Sigmoid colon (tissue), 7 donors: ENCODE data around the gene CILP2. TPM values are rescaled to one million over a fixed set of nuclear protein-coding genes. Genes with fewer than 3 reads are reported as not detected.
A peak's percentile ranks its signal among the peaks of the same experiment; 100 is the strongest.

Source experiments
- DNase-seq: peaks from one replicate; pipeline ENCODE4 v3.0.0-alpha.2; 2019
- H3K27ac ChIP-seq, 4 donors: fragments of 200-600 bp; sonication (generic); one replicate each; pipeline ENCODE4 v1.5.1; 2016 to 2019; ENCODE audit warnings: mild to moderate bottlenecking in 1 of 4
- H3K27me3 ChIP-seq, 3 donors: fragments of 200-600 bp; sonication (generic); one replicate each; pipeline ENCODE4 v1.5.1; 2019; ENCODE audit warnings: mild to moderate bottlenecking in 1 of 3
- H3K36me3 ChIP-seq, 4 donors: fragments of 200-600 bp; sonication (generic); one replicate each; pipeline ENCODE4 v1.5.1; 2016 to 2019
- H3K4me1 ChIP-seq, 4 donors: fragments of 200-600 bp; sonication (generic); one replicate each; pipeline ENCODE4 v1.5.1; 2017 to 2019
- H3K4me3 ChIP-seq, 4 donors: fragments of 200-600 bp; sonication (generic); one replicate each; pipeline ENCODE4 v1.5.1; 2017 to 2019; ENCODE audit warnings: mild to moderate bottlenecking in 2 of 4, moderate library complexity in 1 of 4
- H3K9me3 ChIP-seq, 4 donors: fragments of 200-600 bp in 3 of 4; sonication (generic) in 3 of 4; one replicate each; pipeline versions ENCODE4 v1.5.1 to v1.6.1; 2013 to 2019
- EP300 ChIP-seq, 4 donors: sonication (generic); formaldehyde crosslinking; IDR thresholded peaks; one replicate each; pipeline ENCODE4 v1.6.1; 2017; ENCODE audit warnings: antibody characterized with exemption in 4 of 4
- POLR2A ChIP-seq, 2 donors: fragments of 450-650 bp; IDR thresholded peaks; one replicate each; pipeline ENCODE4 v1.6.1; 2016; ENCODE audit warnings: antibody characterized with exemption in 2 of 2, mild to moderate bottlenecking in 2 of 2, moderate library complexity in 2 of 2
- POLR2AphosphoS5 ChIP-seq, 4 donors: sonication (generic); formaldehyde crosslinking; IDR thresholded peaks; one replicate each; pipeline ENCODE4 v1.6.1; 2017; ENCODE audit warnings: antibody characterized with exemption in 4 of 4
- WGBS, 2 donors: extraction: QIAGEN DNeasy Blood & Tissue Kit; methylation state at CpG; one replicate each; pipeline ENCODE4 v1.1.7; 2013; 5-methylcytosine and 5-hydroxymethylcytosine counted together
- intact Hi-C: fragments of 100-400 bp; cut with DNase I; formaldehyde crosslinking; loops from one replicate; pipeline ENCODE4 v1.15.1; 2023
- polyA plus RNA-seq, 3 donors: library from polyadenylated mRNA; stranded (reverse); fragments of 200-250 nt; gene quantifications; one replicate each; pipeline ENCODE4 v1.2.3, GENCODE V29; 2013
- total RNA-seq, 4 donors: library from RNA; depleted of rRNA; stranded (reverse); fragments of >200 nt; gene quantifications; one replicate each; pipeline ENCODE4 v1.1.0, GENCODE V29; 2016
- TF ChIP-seq, protein P1 (sequence below), 4 experiments: fragments of 450-650 bp in 3 of 4; fragments of 200-600 bp in 1 of 4; IDR thresholded peaks; one replicate each; pipeline ENCODE4 v1.5.1; 2016 to 2019; ENCODE audit warnings: antibody characterized with exemption in 4 of 4, mild to moderate bottlenecking in 3 of 4, moderate library complexity in 2 of 4
- donor health status: healthy with polysubstance abuse.
- donor health status: Bipolar disorder and iron deficiency.
- donor health status: healthy.

The CILP2 gene
- total and polyA plus RNA-seq, 7 donors: 0.16 to 0.29 TPM; not detected in 5

DNA sequence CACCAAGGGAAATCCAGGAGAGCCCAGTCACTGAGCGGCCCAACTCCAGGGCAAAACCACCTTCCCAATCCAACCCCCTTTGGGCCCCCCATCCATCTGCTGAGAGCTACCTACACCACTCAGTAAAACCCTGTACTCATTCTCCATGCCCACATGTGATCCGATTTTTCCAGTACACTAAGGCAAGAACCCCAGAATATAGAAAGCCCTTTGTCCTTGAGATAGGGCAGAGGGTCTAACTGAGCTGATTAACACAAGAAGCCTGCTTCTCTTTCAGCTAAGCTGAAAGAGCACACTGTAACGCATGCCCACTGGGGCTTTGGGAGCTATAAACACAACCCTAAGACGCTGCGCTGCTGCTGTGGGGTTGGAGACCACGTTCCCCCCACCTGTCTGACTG, 44.4 kb downstream of the CILP2 start:
- Histone ChIP-seq H3K27ac (no peak overlapping the region), H3K4me1 (no peaks in the 10 kb centered on the region), H3K4me3 (no peak overlapping the region), H3K27me3 (no peaks in the 10 kb centered on the region), H3K9me3 (no peaks in the 10 kb centered on the region), H3K36me3 (no peaks in the 10 kb centered on the region)
- TF ChIP-seq POLR2A (IDR thresholded peaks at IDR 0.05) (no peak), EP300 (IDR thresholded peaks at IDR 0.05) (no peak), POLR2AphosphoS5 (IDR thresholded peaks at IDR 0.05) (no peak)
- TF ChIP-seq, protein P1, sequence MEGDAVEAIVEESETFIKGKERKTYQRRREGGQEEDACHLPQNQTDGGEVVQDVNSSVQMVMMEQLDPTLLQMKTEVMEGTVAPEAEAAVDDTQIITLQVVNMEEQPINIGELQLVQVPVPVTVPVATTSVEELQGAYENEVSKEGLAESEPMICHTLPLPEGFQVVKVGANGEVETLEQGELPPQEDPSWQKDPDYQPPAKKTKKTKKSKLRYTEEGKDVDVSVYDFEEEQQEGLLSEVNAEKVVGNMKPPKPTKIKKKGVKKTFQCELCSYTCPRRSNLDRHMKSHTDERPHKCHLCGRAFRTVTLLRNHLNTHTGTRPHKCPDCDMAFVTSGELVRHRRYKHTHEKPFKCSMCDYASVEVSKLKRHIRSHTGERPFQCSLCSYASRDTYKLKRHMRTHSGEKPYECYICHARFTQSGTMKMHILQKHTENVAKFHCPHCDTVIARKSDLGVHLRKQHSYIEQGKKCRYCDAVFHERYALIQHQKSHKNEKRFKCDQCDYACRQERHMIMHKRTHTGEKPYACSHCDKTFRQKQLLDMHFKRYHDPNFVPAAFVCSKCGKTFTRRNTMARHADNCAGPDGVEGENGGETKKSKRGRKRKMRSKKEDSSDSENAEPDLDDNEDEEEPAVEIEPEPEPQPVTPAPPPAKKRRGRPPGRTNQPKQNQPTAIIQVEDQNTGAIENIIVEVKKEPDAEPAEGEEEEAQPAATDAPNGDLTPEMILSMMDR (IDR thresholded peaks at IDR 0.05): no peak
- 93 to 97% methylated on average over 6 of the region's 6 CpGs for WGBS, 2 donors
- intact Hi-C loops: no loop called here
- DNase-seq: no peak

DNA sequence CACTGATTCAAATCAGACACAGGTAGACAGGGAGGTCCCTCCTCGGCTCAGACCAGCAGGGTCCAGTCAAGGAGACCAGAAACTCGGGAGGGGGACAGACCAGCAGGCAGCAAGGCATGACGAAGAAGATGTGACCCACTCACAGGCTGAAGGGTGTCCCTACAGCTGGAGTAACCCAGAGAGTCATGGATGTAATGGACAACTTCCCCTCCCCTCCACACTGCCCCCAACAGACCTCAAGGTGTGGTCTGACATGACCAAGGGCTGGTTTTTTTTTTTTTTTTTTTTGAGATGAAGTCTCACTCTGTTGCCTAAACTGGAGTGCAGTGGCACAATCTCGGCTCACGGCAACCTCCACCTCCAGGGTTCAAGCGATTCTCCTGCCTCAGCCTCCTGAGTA, 46.3 kb downstream of the CILP2 start:
- no peaks in the 10 kb centered on the region for H3K4me1 ChIP-seq
- no peak for DNase-seq
- no peak overlapping the region for H3K27ac ChIP-seq
- intact Hi-C loops: no loop called here
- no peaks in the 10 kb centered on the region for H3K27me3 ChIP-seq
- H3K9me3 ChIP-seq: no peaks in the 10 kb centered on the region
- no peak for TF ChIP-seq EP300 (IDR thresholded peaks at IDR 0.05)
- TF ChIP-seq POLR2AphosphoS5 (IDR thresholded peaks at IDR 0.05): no peak
- TF ChIP-seq, protein P1 (IDR thresholded peaks at IDR 0.05): no peak
- TF ChIP-seq POLR2A (IDR thresholded peaks at IDR 0.05): no peak
- no peaks in the 10 kb centered on the region for H3K36me3 ChIP-seq
- no peak overlapping the region for H3K4me3 ChIP-seq
- WGBS, 2 donors: 95 to 96% methylated on average over 6 of the region's 6 CpGs

DNA sequence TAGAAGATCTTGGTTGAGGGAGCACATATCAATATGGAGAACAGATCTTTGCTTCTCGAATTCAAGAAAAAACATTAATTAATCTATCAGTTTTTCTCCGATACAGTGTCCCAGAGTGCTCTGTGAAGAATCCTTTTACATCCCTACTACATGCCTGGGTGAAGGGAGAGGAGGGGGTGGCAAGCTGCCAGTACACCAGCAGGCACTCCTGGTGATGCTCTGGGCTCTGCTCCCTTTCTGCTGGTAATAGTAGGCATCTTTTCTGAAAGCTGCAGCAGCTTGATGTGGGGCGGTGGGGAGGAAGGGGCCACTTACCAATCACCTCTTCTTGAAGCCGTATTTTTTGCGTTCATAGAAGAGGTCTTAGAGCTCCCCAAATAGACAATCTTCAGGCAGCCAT, 49.7 kb downstream of the CILP2 start:
- Histone ChIP-seq H3K27me3 (no peaks in the 10 kb centered on the region), H3K27ac (no peak overlapping the region), H3K36me3 (no peaks in the 10 kb centered on the region), H3K4me3 (no peak overlapping the region), H3K4me1 (peaks cover 0 to 15% (median 9%) of the 10 kb centered on the region in 4 donors), H3K9me3 (no peaks in the 10 kb centered on the region)
- intact Hi-C loops: no loop called here
- TF ChIP-seq POLR2A (IDR thresholded peaks at IDR 0.05): no peak
- TF ChIP-seq EP300 (IDR thresholded peaks at IDR 0.05): no peak
- TF ChIP-seq, protein P1 (IDR thresholded peaks at IDR 0.05): no peak
- no peak for TF ChIP-seq POLR2AphosphoS5 (IDR thresholded peaks at IDR 0.05)
- WGBS, 2 donors: 97% methylated on average over 5 of the region's 5 CpGs
- DNase-seq: no peak

DNA sequence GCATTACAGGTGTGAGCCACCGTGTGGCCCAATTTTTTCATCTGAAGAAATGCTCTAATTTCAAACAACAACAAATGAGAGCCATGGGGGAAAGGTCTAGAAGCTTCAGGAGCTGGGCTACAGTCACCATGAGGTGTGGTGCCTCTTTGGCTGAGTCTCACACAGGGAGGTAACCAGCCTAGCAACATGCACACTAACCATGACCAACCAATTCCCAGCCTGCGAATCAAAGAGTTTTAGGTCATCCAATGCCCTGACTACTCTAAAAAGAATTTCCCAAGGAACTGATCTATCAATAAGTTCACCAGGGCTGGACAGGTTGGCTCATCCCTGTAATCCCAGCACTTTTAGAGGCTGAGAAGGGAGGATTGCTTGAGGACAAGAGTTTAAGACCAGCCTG, 50.5 kb downstream of the CILP2 start:
- intact Hi-C loops: no loop called here
- TF ChIP-seq POLR2A (IDR thresholded peaks at IDR 0.05): no peak
- TF ChIP-seq, protein P1 (IDR thresholded peaks at IDR 0.05): no peak
- no peak for TF ChIP-seq EP300 (IDR thresholded peaks at IDR 0.05)
- no peak for TF ChIP-seq POLR2AphosphoS5 (IDR thresholded peaks at IDR 0.05)
- 86 to 95% methylated on average over 2 of the region's 2 CpGs for WGBS, 2 donors

DNA sequence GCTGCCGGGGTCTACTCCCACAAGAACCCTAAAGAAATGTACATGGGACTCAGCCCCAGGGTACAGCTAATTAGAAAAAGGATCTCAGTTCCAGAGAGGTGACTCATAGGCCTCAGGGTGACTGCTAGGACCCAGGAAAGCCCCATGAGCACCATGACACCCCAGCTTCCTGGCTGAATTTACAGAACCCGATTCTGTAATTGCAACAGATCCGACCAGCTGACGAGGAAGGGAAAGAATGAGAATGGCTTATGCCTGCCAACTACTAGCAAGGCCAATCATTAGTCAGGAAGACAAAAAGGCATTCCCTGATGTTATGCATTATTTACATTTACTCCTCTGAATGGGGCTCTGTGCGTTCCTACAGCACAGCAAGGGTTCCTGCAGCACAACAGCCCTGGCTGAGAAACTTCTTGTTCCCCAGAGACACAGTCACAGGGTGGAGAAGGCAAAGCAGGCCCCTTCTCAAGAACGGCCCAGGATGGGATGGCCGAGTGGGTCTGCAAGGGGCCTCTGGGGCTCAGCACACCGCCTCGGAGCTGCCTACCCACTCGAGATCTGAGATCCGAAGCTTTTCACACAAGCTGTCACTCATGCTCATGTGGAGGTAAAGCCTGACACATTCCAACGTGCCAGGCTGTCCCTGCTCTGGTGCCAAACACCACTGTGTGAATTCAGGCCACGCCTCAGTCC, 53.2 kb downstream of the CILP2 start:
- Histone ChIP-seq H3K4me3 (no peak overlapping the region), H3K27ac (peak overlapping the region; percentile 31 to 39 (median 35)), H3K36me3 (no peaks in the 10 kb centered on the region), H3K9me3 (no peaks in the 10 kb centered on the region), H3K27me3 (no peaks in the 10 kb centered on the region), H3K4me1 (peaks cover 0 to 15% (median 9%) of the 10 kb centered on the region in 4 donors)
- TF ChIP-seq, protein P1 (IDR thresholded peaks at IDR 0.05): no peak
- TF ChIP-seq EP300 (IDR thresholded peaks at IDR 0.05): no peak
- peak in 1 of 4 donors; percentile 28 for TF ChIP-seq POLR2AphosphoS5 (IDR thresholded peaks at IDR 0.05)
- 60 to 64% methylated on average over 13 of the region's 13 CpGs for WGBS, 2 donors
- DNase-seq: no peak
- intact Hi-C loops: no loop called here

More for the DNA sequence above, 50.5 kb downstream of the CILP2 start:
- H3K27me3 ChIP-seq: no peaks in the 10 kb centered on the region
- H3K4me1 ChIP-seq: peaks cover 0 to 15% (median 9%) of the 10 kb centered on the region in 4 donors
- H3K9me3 ChIP-seq: no peaks in the 10 kb centered on the region
- H3K4me3 ChIP-seq: no peak overlapping the region
- H3K27ac ChIP-seq: no peak overlapping the region
- H3K36me3 ChIP-seq: no peaks in the 10 kb centered on the region
- DNase-seq: no peak
